HG02840 (cell line): ENCODE results near the gene PSMA3.
"Not testable (repeated sequence)": the region's sequence is repeated elsewhere in the genome, so short reads cannot be mapped to it uniquely, and the experiment has no call there.

Source experiments
- ATAC-seq: cut with Tn5 transposase; IDR thresholded peaks from one replicate; pipeline ENCODE4 v1.9.1; 2021; ENCODE audit warnings: mild to moderate bottlenecking, moderate library complexity, moderate number of reproducible peaks; ENCODE audit not compliant: unreplicated experiment, low FRiP score

PSMA3 gene

GRCh38 chr14:58244556-58245387, at the start of gene PSMA3:
TSS of gene PSMA3 (plus strand) at chr14:58244843. CDS start at chr14:58244921, 78 bp downstream.
- ATAC-seq = peak; percentile 94

GRCh38 chr14:58196198-58196597, 48.4 kb upstream of the PSMA3 start:
- no peak for ATAC-seq

GRCh38 chr14:58198086-58198485, 46.6 kb upstream of the PSMA3 start:
- ATAC-seq = no peak

- peak; percentile 94 for ATAC-seq
Observed at GRCh38 chr14:58199726-58200479, 44.7 kb upstream of the PSMA3 start, which contains the start of gene ACTR10. TSS of gene ACTR10 (plus strand) at chr14:58200149. CDS start at chr14:58200218, 69 bp downstream.

GRCh38 chr14:58200480-58200841, 44.2 kb upstream of the PSMA3 start:
- peak; percentile 8 for ATAC-seq

GRCh38 chr14:58200846-58201245, 43.8 kb upstream of the PSMA3 start:
- ATAC-seq = no peak

GRCh38 chr14:58213176-58213575, 31.5 kb upstream of the PSMA3 start:
- no peak for ATAC-seq

- no peak for ATAC-seq
Observed at GRCh38 chr14:58215191-58215914, 29.3 kb upstream of the PSMA3 start.

GRCh38 chr14:58216544-58216943, 28.1 kb upstream of the PSMA3 start:
- ATAC-seq = no peak

- ATAC-seq = no peak
Observed at GRCh38 chr14:58227096-58227819, 17.4 kb upstream of the PSMA3 start.

GRCh38 chr14:58238252-58239243, 6.1 kb upstream of the PSMA3 start:
- no peak for ATAC-seq

GRCh38 chr14:58239244-58240195, 5.1 kb upstream of the PSMA3 start:
- ATAC-seq = no peak

GRCh38 chr14:58243790-58244555, 670 bp upstream of the PSMA3 start:
- peak; percentile 30 for ATAC-seq

GRCh38 chr14:58245562-58245961, 919 bp downstream of the PSMA3 start:
- no peak for ATAC-seq

- no peak for ATAC-seq
Observed at GRCh38 chr14:58249611-58250010, 5.0 kb downstream of the PSMA3 start.

- no peak for ATAC-seq
Observed at GRCh38 chr14:58258156-58258555, 13.5 kb downstream of the PSMA3 start.

GRCh38 chr14:58262005-58262404, 17.4 kb downstream of the PSMA3 start:
- ATAC-seq = not testable (repeated sequence)
